ENCODE measurements around the gene TMOD3.

DNA sequence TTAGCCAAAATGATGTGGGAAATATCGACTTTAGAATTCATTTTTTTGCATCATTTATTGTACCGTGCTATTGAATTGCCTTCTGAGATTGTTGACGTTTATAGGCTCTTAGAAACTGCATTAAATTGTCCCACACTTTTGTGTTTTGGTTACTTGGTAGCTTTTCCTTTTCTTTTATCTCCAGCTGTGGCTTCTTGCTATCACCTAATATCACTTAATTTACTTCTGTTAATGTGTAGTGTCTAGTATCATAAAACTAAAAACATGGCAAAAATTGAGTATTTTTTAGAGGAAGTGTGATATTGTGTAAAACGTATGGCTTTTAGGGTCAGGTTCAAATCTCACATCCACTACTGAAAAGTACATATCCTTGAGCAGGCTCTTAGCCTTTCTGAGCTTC is 11.2 kb downstream of the TMOD3 start:
- TF ChIP-seq, protein P1, sequence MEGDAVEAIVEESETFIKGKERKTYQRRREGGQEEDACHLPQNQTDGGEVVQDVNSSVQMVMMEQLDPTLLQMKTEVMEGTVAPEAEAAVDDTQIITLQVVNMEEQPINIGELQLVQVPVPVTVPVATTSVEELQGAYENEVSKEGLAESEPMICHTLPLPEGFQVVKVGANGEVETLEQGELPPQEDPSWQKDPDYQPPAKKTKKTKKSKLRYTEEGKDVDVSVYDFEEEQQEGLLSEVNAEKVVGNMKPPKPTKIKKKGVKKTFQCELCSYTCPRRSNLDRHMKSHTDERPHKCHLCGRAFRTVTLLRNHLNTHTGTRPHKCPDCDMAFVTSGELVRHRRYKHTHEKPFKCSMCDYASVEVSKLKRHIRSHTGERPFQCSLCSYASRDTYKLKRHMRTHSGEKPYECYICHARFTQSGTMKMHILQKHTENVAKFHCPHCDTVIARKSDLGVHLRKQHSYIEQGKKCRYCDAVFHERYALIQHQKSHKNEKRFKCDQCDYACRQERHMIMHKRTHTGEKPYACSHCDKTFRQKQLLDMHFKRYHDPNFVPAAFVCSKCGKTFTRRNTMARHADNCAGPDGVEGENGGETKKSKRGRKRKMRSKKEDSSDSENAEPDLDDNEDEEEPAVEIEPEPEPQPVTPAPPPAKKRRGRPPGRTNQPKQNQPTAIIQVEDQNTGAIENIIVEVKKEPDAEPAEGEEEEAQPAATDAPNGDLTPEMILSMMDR (IDR thresholded peaks at IDR 0.05; ENCODE audit: low read depth, low read length), result no peak
- TF ChIP-seq POLR2A (IDR thresholded peaks at IDR 0.05; ENCODE audit: extremely low read depth, insufficient read length), result no peak
- no peak for TF ChIP-seq MYC (IDR thresholded peaks at IDR 0.05; ENCODE audit: low read depth, low read length)

Measured in NB4 (cell line).